Heart right ventricle (tissue), 16 donors: ENCODE results near the gene KLHL29. TPM values are rescaled to one million over a fixed set of nuclear protein-coding genes. Genes with fewer than 3 reads are reported as not detected.

Experiments
- ATAC-seq, 8 donors: fragments of 200-7000 bp; cut with Tn5 transposase; one replicate each; pipeline ENCODE4 v1.9.1; 2020; ENCODE audit warnings: mild to moderate bottlenecking in 8 of 8, moderate library complexity in 8 of 8, moderate number of reproducible peaks in 1 of 8
- DNase-seq, 2 donors: peaks; one replicate each; pipeline ENCODE4 v3.0.0-alpha.2; 2020
- H3K27ac ChIP-seq, 10 donors: fragments of 200-600 bp; sonication (generic) in 2 of 10; one replicate each; pipeline versions ENCODE4 v1.5.0 to v1.8.0; 2020 to 2022; ENCODE audit warnings: mild to moderate bottlenecking in 3 of 10
- H3K27me3 ChIP-seq, 7 donors: fragments of 200-600 bp; one replicate each; pipeline ENCODE4 v1.8.0; 2021 to 2022; ENCODE audit warnings: mild to moderate bottlenecking in 2 of 7
- H3K36me3 ChIP-seq, 9 donors: fragments of 200-600 bp; sonication (generic) in 1 of 9; one replicate each; pipeline versions ENCODE4 v1.5.0 to v1.8.0; 2020 to 2022; ENCODE audit warnings: mild to moderate bottlenecking in 2 of 9
- H3K4me1 ChIP-seq, 9 donors: fragments of 200-600 bp; sonication (generic) in 1 of 9; one replicate each; pipeline versions ENCODE4 v1.5.0 to v1.8.0; 2020 to 2022; ENCODE audit warnings: mild to moderate bottlenecking in 4 of 9
- H3K4me3 ChIP-seq, 10 donors: fragments of 200-600 bp; sonication (generic) in 2 of 10; one replicate each; pipeline versions ENCODE4 v1.5.0 to v1.8.0; 2020 to 2022; ENCODE audit warnings: mild to moderate bottlenecking in 7 of 10, moderate library complexity in 2 of 10
- H3K9me3 ChIP-seq, 11 donors: fragments of 200-600 bp in 10 of 11; sonication (generic) in 2 of 11; one replicate each; pipeline versions ENCODE4 v1.5.0 to v1.8.0; 2013 to 2022; ENCODE audit warnings: mild to moderate bottlenecking in 2 of 11, control low read depth in 1 of 11, moderate library complexity in 1 of 11
- CTCF ChIP-seq, 9 donors: fragments of 200-600 bp; sonication (generic) in 2 of 9; IDR thresholded peaks; one replicate each; pipeline versions ENCODE4 v1.5.0 to v1.8.0; 2021 to 2022; ENCODE audit warnings: antibody characterized with exemption in 9 of 9, mild to moderate bottlenecking in 5 of 9, moderate library complexity in 1 of 9
- WGBS, 2 donors: extraction: QIAGEN DNeasy Blood & Tissue Kit; methylation state at CpG; one replicate each; pipeline ENCODE4 v1.1.7; 2013; ENCODE audit warnings: inconsistent platforms in 1 of 2; 5-methylcytosine and 5-hydroxymethylcytosine counted together
- intact Hi-C, 10 donors: fragments of 100-400 bp; cut with DNase I; formaldehyde crosslinking; loops; one replicate each; pipeline versions ENCODE4 v1.11.1 to v1.14.2; 2022
- polyA plus RNA-seq, 2 donors: library from polyadenylated mRNA; stranded (reverse); fragments of 200-250 nt; gene quantifications; one replicate each; pipeline ENCODE4 v1.2.3, GENCODE V29; 2013
- total RNA-seq, 10 donors: library from RNA; stranded (reverse); fragmentation: NEBNext Ultra II Directional in 3 of 10; extraction: Animal tissue kit (Norgen Biotek cat#: 25700) in 3 of 10; gene quantifications; one replicate each; pipeline versions ENCODE4 v1.2.1 to v1.2.4, GENCODE V29; 2021 to 2023
- donor health status: Arrhythmogenic right ventricular cardiomyopathy.
- donor health status: ischemic (EF 13 %, LVEDD 7.1; RV severe dilation, severe dysfunction).
- donor health status: healthy with polysubstance abuse.
- donor health status: DM: no; HTN: yes; CAD: no.
- donor health status: DM: no; HTN: no; CAD: no.
- donor health status: ischemic (EF 25% LVEDD 6.9; RV normal size, moderate dysfunction).
- donor health status: ischemic (EF 25% LVEDD 5.7; RV mildly dilated, moderate dysfunction).
- donor health status: healthy.
- donor health status: DM: yes; HTN: yes; CAD: no.
- donor health status: Ischemic cardiomyopathy.
- donor health status: ischemic (EF 35%, LVEDD 5.7; RV mildly dilated, moderate dysfunction).
- donor health status: nonischemic (EF 11% LVEDD 7.7; RV severe dilation, severe dysfunction).
- donor health status: DM: yes; HTN: yes; CAD: no.
- donor health status: PGD.
- donor health status: ischemic (EF 29% LVEDD 5.4; RV normal size, mild dysfunction).
- donor health status: nonischemic (EF 23%, LVEDD 6.1; RV moderate dilation, normal function).

KLHL29 gene
- total and polyA plus RNA-seq, 12 donors, result 0.71 to 1.5 (median 1.0) TPM

DNA sequence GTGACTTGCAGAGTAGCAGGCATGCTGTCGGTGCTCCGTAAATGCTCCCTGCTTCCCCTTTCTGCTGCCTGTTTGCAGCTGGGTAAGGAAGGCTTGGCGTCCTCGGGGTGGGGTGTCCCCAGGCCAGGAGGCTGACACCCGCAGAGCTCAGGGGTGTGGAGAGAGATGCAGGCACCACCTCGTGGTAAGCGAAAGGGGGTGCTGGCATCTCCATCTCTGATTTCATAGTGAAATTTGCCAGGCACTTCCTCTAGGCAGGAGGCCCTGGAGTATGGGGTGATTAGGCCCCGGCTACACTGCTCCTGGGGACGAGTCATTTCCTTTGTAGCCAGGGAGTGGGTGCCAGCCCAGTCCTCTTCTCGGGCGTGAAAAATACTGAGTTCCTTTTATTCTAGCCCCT, 160.4 kb downstream of the KLHL29 start:
- ATAC-seq (no peak), DNase-seq (no peak)
- H3K27ac ChIP-seq, result no peak overlapping the region
- no peaks in the 10 kb centered on the region for H3K9me3 ChIP-seq
- intact Hi-C loops, result no loop called here
- peaks cover 0 to 8% (median 0%) of the 10 kb centered on the region in 7 donors for H3K27me3 ChIP-seq
- WGBS, 2 donors, result 73% methylated on average over 11 of the region's 11 CpGs
- H3K36me3 ChIP-seq, result no peaks in the 10 kb centered on the region
- no peak for TF ChIP-seq CTCF (IDR thresholded peaks at IDR 0.05)
- peaks cover 0 to 52% (median 9%) of the 10 kb centered on the region in 9 donors for H3K4me1 ChIP-seq
- H3K4me3 ChIP-seq, result no peak overlapping the region

GRCh38 chr2:23545811-23546210, 160.8 kb downstream of the KLHL29 start:
- no peak for TF ChIP-seq CTCF (IDR thresholded peaks at IDR 0.05)
- intact Hi-C loops, result no loop called here
- Histone ChIP-seq H3K36me3 (no peaks in the 10 kb centered on the region), H3K4me3 (no peak overlapping the region), H3K27me3 (peaks cover 0 to 8% (median 0%) of the 10 kb centered on the region in 7 donors), H3K4me1 (peaks cover 0 to 52% (median 9%) of the 10 kb centered on the region in 9 donors), H3K9me3 (no peaks in the 10 kb centered on the region), H3K27ac (no peak overlapping the region)
- no peak for DNase-seq
- ATAC-seq, result no peak
- 90 to 91% methylated on average over 3 of the region's 3 CpGs for WGBS, 2 donors

DNA sequence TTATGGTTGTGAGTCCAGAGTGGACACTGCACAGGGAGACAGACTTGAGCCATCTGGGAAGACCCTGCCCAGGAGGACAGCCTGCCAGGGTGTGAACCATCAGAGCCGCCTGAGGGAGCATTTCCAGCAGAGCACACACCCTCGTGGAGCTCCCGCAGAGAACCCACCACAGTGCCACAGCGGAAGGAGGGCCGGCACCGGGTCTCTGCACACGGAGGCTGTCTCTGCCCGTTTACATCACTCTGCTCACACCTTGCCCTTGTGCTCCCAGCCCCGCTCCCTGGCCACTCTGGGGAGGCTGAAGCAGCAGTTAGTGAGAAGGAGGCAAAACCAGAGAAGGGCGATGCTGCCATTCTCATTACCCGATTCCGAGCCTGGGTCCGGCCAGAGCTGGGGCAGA, 161.9 kb downstream of the KLHL29 start:
- Histone ChIP-seq H3K4me1 (peaks cover 0 to 43% (median 6%) of the 10 kb centered on the region in 9 donors), H3K9me3 (no peaks in the 10 kb centered on the region), H3K27ac (no peak overlapping the region), H3K4me3 (no peak overlapping the region), H3K36me3 (no peaks in the 10 kb centered on the region), H3K27me3 (peaks cover 0 to 8% (median 0%) of the 10 kb centered on the region in 7 donors)
- TF ChIP-seq CTCF (IDR thresholded peaks at IDR 0.05), result no peak
- no peak for DNase-seq
- no peak for ATAC-seq
- WGBS, 2 donors, result 89 to 93% methylated on average over 13 of the region's 13 CpGs
- intact Hi-C loops, result no loop called here

DNA sequence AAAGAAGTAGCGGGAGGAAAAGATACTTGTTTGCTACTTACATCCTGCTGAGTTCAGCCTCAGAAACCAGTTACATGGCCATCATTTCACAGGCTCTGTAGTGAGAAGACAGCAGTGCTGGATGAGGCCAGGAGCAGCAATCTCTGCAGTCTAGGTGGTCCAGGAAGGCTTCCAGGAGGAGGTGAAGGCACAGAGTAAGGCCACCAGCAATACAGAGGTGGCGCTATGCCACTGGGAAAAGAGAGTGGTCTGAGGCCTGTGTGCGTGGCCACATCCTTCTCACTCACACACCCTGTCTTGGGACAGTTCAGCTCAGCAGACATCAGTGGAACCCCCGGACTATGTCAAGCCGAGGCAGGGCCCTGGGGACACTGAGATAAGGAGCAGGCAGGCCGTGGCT, 162.7 kb downstream of the KLHL29 start:
- Histone ChIP-seq H3K36me3 (no peaks in the 10 kb centered on the region), H3K27ac (no peak overlapping the region), H3K27me3 (peaks cover 0 to 8% (median 0%) of the 10 kb centered on the region in 7 donors), H3K9me3 (no peaks in the 10 kb centered on the region), H3K4me1 (peaks cover 0 to 35% (median 6%) of the 10 kb centered on the region in 9 donors), H3K4me3 (no peak overlapping the region)
- ATAC-seq (no peak), DNase-seq (no peak)
- TF ChIP-seq CTCF (IDR thresholded peaks at IDR 0.05), result no peak
- intact Hi-C loops, result no loop called here
- WGBS, 2 donors, result 73 to 75% methylated on average over 6 of the region's 6 CpGs
